Measurements from ENCODE around the gene EIF3D.

The EIF3D gene

DNA sequence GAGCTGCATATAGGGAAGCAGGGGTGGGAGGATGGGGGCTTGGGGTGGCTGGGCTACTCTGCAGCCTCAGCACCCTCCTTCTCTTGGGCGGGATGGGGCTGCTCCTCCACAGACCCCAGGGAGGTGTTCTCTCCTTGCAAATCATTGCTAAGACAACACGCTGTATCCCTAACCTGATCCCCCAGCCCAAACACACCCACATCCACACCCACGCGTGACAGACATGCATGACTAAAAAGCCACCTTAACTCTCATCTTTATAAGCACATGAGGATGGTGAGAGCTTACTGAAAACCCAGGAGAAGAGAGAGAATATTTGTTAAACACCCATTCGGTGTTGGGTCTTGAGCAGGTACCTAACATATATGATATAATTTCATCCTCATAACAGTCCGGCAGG lies 39.9 kb upstream of the EIF3D start:
- TF ChIP-seq CTCF (conservative IDR thresholded peaks at IDR 0.05), result no peak
- H3K27ac ChIP-seq, result no peak overlapping the region

GRCh38 chr22:36566720-36567119 lies 37.8 kb upstream of the EIF3D start:
- TF ChIP-seq CTCF (conservative IDR thresholded peaks at IDR 0.05), result no peak
- H3K27ac ChIP-seq, result no peak overlapping the region

- no peak for TF ChIP-seq CTCF (conservative IDR thresholded peaks at IDR 0.05)
- no peak overlapping the region for H3K27ac ChIP-seq
Observed at GRCh38 chr22:36565686-36566085, 36.7 kb upstream of the EIF3D start.

- TF ChIP-seq CTCF (conservative IDR thresholded peaks at IDR 0.05), result no peak
- no peak overlapping the region for H3K27ac ChIP-seq
Observed at GRCh38 chr22:36565159-36565507, 36.2 kb upstream of the EIF3D start.

GRCh38 chr22:36564422-36565158 lies 35.6 kb upstream of the EIF3D start:
- no peak for TF ChIP-seq CTCF (conservative IDR thresholded peaks at IDR 0.05)

GRCh38 chr22:36563898-36564297 lies 34.9 kb upstream of the EIF3D start:
- TF ChIP-seq CTCF (conservative IDR thresholded peaks at IDR 0.05), result no peak
- no peak overlapping the region for H3K27ac ChIP-seq

More at GRCh38 chr22:36564422-36565158, 35.6 kb upstream of the EIF3D start:
- H3K27ac ChIP-seq, result no peak overlapping the region

GRCh38 chr22:36563444-36563843 lies 34.5 kb upstream of the EIF3D start:
- no peak for TF ChIP-seq CTCF (conservative IDR thresholded peaks at IDR 0.05)
- no peak overlapping the region for H3K27ac ChIP-seq

All from VCaP (cell line).